Measurements from ENCODE around the gene DPPA5. TPM values are rescaled to one million over a fixed set of nuclear protein-coding genes. Genes with fewer than 3 reads are reported as not detected.

Gene DPPA5
- total RNA-seq, 1 experiment from 2014 or later = not detected

Other genes with a start within 250 kb of the DPPA5 start
- 1.3 TPM in 1 of 2 replicates, not detected in the other for gene KHDC1L, start 128.8 kb downstream of the DPPA5 start, total RNA-seq (2014; rRNA removed; shearing (Covaris generic))
- 5.2 and 5.5 TPM in 2 replicates for gene KHDC1, start 91.1 kb downstream of the DPPA5 start, total RNA-seq (2014; rRNA removed; shearing (Covaris generic))
- gene KHDC3L, start 8.4 kb upstream of the DPPA5 start, total RNA-seq (2014; rRNA removed; shearing (Covaris generic)) = not detected in 2 replicates
- gene OOEP, start 15.6 kb upstream of the DPPA5 start, total RNA-seq (2014; rRNA removed; shearing (Covaris generic)) = not detected in 2 replicates
- gene DDX43, start 40.6 kb upstream of the DPPA5 start, total RNA-seq (2014; rRNA removed; shearing (Covaris generic)) = not detected in 2 replicates
- not detected in 2 replicates for gene CGAS, start 98.0 kb upstream of the DPPA5 start, total RNA-seq (2014; rRNA removed; shearing (Covaris generic))
- gene MTO1, start 107.5 kb upstream of the DPPA5 start, total RNA-seq (2014; rRNA removed; shearing (Covaris generic)) = 17.0 and 17.4 TPM in 2 replicates
- 10,897 and 11,774 TPM in 2 replicates for gene EEF1A1, start 166.8 kb upstream of the DPPA5 start, total RNA-seq (2014; rRNA removed; shearing (Covaris generic))